Measurements from ENCODE around the gene PRAC2.

DNA sequence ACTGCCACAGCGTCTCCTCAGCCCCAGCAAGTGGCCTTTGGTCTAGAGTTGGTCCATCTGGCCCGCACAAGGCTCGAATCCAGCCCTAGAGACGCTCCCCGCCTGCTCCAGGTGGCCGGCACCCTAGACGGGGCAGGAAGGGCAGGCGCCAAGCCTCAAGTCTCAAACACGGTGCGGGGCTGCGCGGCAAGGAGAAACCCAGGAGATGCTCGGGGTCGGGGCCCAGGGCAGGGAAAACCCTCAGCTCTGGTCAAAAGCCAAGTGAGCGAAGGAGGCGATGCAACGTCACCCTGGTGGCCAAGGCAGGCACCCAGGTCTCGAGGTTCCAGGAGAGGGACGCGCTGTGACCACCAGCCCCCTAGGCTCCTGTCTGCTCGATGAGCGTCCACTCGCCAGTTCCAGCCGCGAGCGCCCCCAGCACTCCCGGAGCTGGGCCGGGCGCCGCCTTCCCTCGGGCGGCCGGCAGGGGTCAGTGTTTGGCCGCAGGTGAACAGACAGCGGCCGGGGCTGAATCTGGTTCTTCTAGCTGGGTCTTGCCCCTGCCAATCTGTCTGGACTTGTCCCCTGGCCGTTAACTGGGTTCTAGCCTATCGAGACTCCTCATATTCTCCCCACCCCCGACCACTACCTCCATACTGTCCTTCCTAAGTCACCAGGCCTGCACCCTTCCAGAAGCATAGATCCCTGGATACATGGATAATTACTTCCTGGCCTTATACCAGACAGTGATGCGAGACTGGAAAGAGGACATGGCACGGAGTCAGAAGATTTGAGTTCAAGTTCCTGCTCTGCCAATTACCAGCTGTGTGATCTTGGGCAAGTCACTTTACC lies 44.6 kb upstream of the PRAC2 start:
- no peak for TF ChIP-seq ZFP3 (CRISPR knock-in tag; IDR thresholded peaks at IDR 0.05)
- no peak for TF ChIP-seq TCF4 (CRISPR knock-in tag; IDR thresholded peaks at IDR 0.05; ENCODE audit: borderline replicate concordance)
- TF ChIP-seq ZFP30 (CRISPR knock-in tag; IDR thresholded peaks at IDR 0.05): no peak
- TF ChIP-seq, protein P1, sequence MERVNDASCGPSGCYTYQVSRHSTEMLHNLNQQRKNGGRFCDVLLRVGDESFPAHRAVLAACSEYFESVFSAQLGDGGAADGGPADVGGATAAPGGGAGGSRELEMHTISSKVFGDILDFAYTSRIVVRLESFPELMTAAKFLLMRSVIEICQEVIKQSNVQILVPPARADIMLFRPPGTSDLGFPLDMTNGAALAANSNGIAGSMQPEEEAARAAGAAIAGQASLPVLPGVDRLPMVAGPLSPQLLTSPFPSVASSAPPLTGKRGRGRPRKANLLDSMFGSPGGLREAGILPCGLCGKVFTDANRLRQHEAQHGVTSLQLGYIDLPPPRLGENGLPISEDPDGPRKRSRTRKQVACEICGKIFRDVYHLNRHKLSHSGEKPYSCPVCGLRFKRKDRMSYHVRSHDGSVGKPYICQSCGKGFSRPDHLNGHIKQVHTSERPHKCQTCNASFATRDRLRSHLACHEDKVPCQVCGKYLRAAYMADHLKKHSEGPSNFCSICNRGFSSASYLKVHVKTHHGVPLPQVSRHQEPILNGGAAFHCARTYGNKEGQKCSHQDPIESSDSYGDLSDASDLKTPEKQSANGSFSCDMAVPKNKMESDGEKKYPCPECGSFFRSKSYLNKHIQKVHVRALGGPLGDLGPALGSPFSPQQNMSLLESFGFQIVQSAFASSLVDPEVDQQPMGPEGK (CRISPR knock-in tag; IDR thresholded peaks at IDR 0.05; ENCODE audit: borderline replicate concordance): no peak
- TF ChIP-seq, protein P2, sequence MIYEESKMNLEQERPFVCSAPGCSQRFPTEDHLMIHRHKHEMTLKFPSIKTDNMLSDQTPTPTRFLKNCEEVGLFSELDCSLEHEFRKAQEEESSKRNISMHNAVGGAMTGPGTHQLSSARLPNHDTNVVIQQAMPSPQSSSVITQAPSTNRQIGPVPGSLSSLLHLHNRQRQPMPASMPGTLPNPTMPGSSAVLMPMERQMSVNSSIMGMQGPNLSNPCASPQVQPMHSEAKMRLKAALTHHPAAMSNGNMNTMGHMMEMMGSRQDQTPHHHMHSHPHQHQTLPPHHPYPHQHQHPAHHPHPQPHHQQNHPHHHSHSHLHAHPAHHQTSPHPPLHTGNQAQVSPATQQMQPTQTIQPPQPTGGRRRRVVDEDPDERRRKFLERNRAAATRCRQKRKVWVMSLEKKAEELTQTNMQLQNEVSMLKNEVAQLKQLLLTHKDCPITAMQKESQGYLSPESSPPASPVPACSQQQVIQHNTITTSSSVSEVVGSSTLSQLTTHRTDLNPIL (CRISPR knock-in tag; IDR thresholded peaks at IDR 0.05; ENCODE audit: low read depth): no peak
- TF ChIP-seq CSDC2 (CRISPR knock-in tag; IDR thresholded peaks at IDR 0.05): no peak
- TF ChIP-seq TOX (CRISPR knock-in tag; IDR thresholded peaks at IDR 0.05; ENCODE audit: borderline replicate concordance): no peak
- TF ChIP-seq GLIS3 (CRISPR knock-in tag; IDR thresholded peaks at IDR 0.05): no peak
- TF ChIP-seq ARNTL (CRISPR knock-in tag; IDR thresholded peaks at IDR 0.05; ENCODE audit: borderline replicate concordance, low read depth): no peak
- no peak for TF ChIP-seq ZC3H10 (CRISPR knock-in tag; IDR thresholded peaks at IDR 0.05)
- no peak for TF ChIP-seq ISL1 (CRISPR knock-in tag; IDR thresholded peaks at IDR 0.05)
- no peak for TF ChIP-seq ZNF8 (CRISPR knock-in tag; IDR thresholded peaks at IDR 0.05)
- TF ChIP-seq RARB (CRISPR knock-in tag; IDR thresholded peaks at IDR 0.05): no peak
- TF ChIP-seq ESRRG (CRISPR knock-in tag; IDR thresholded peaks at IDR 0.05): no peak
